SH-SY5Y (cell line): ENCODE data around the gene RGS14.

ENCODE experiments used
- GATA2 ChIP-seq: IDR thresholded peaks from 2 replicates; pipeline ENCODE4 v1.6.1; 2011; ENCODE audit warnings: mild to moderate bottlenecking, low read depth, low read length
- GATA3 ChIP-seq: IDR thresholded peaks from 2 replicates; pipeline ENCODE4 v1.6.1; 2011; ENCODE audit warnings: low read depth, mild to moderate bottlenecking, low read length, moderate library complexity

- TF ChIP-seq GATA3 (no peak), GATA2 (no peak)
Observed at GRCh38 chr5:177382423-177383029, 24.8 kb downstream of the RGS14 start.
